ENCODE results near the gene PDP2.
"Not testable (repeated sequence)": the region's sequence is repeated elsewhere in the genome, so short reads cannot be mapped to it uniquely, and the experiment has no call there.

The PDP2 gene

GRCh38 chr16:66921729-66922450, 41.6 kb downstream of the PDP2 start:
- DNase-seq = no peak

DNA sequence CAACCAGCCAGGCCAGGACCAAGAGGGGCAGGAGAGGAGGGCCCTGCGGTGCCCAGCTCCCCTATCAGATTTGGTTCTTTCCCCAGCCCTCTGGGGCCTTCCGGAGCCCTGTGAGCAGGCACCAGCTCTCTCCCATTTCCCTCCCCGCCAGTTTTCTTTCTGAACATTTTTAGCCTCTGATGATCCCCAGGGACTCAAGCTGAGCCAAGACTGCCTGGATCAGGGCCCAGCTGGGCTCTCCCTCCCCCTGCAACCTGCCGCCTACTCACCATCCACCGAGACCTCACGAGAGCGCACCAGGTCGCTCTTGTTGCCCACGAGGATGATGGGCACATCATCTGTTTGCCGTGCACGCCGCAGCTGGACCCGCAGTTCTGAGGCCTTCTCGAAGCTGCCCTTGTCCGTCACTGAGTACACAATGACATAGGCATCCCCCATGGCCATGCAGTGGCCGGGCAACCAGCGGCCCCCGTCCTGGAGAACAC, 43.0 kb downstream of the PDP2 start:
- DNase-seq = no peak

DNA sequence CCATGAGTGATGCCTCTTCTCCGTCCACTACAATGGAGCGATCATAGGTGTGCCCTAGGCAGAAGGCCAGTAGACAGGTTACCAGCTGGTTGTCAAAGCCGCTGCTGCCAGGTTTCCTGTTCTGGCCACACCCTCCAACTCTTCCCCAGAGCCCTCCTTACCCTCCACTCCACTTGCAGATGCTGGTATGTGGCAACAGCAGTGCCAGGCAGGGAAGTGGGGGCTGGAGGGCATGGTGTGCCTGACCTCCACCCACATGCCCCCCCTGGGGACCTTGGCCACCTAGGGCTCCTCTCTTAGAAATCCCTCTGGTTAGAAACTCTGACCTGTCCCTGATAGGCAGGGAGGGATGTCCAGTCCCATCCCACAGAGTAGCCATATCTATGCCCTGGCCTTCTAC, 43.6 kb downstream of the PDP2 start:
- no peak for DNase-seq

GRCh38 chr16:66924527-66925321, 44.4 kb downstream of the PDP2 start:
- DNase-seq = peak; percentile 15

- DNase-seq = no peak
Observed at GRCh38 chr16:66925322-66925840, 45.1 kb downstream of the PDP2 start, which contains the start of gene RRAD. Gene RRAD (minus strand): TSS chr16:66925535. CDS start chr16:66925179, 356 bp downstream.

DNA sequence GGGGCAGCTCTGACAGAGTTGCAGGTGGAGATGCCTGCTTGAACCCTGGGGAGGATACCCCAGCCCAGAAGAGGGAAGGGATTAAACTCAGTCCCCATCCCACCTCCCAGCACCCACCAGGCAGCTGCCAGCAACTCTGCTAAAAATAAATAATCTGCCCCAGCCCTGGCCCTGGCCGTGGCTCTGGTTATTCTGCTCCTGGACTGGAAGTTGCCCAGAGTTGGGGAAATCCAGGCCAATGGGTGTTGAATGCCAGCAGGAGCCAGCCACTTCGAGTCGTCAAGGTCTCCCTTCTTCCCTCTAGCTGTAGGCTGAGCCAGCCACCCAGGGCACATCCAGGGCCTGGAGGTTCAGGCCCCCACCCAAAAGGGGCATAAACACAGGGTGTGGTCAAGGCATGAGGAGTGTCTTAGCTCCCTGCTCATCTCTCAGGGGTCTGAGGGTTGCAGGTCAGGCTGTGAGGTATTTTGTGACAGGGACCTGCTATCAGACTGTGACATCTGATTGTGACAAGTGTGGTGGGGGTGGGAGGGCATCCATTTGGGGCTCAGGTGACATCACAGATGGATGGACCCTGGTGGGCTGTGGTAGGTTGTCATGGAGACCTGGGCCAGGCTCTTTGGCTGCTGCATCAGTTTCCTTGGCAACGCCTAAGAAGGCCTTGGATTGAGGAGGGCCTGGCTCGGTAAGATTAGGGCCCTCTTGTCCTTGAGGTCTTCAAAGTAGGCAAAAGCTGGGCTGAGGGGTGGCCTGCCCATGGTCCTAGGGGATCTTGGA, 46.0 kb downstream of the PDP2 start:
- DNase-seq = no peak

- DNase-seq = no peak
Observed at GRCh38 chr16:66926961-66927436, 46.7 kb downstream of the PDP2 start.

- DNase-seq = no peak
Observed at GRCh38 chr16:66927918-66928649, 47.8 kb downstream of the PDP2 start.

DNA sequence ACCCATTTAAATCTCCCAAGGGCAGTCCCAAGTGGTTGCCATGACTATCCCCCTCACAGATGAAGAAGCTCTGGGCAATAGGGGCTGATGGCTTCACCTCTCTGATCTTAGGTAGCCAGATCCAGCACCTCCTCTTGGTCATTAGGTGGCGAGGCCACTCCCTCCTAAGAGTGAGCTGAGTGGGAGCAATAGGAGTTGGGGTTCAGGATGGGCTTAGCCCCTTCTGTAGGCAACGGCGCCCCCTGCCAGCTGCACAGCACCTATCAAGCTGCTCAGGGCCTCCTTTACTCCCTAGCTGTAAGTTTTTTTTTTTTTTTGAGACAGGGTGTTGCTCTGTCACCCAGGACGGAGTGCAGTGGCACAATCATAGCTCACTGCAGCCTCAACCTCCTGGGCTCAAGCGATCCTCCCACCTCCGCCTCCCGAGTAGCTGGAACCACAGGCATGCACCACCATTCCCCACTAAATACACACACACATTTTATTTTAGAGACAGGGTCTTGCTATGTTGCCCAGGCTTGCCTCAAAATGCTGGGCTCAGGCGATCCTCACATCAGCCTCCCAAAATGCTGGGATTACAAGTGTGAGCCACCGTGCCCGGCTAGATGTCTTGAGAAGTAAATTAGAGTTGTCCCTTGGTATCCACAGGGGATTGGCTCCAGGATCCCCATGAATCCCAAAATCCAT, 48.5 kb downstream of the PDP2 start:
- no peak for DNase-seq

GRCh38 chr16:66930189-66930588, 49.9 kb downstream of the PDP2 start:
- no peak for DNase-seq

GRCh38 chr16:66931665-66932064, 51.4 kb downstream of the PDP2 start:
- no peak for DNase-seq

DNA sequence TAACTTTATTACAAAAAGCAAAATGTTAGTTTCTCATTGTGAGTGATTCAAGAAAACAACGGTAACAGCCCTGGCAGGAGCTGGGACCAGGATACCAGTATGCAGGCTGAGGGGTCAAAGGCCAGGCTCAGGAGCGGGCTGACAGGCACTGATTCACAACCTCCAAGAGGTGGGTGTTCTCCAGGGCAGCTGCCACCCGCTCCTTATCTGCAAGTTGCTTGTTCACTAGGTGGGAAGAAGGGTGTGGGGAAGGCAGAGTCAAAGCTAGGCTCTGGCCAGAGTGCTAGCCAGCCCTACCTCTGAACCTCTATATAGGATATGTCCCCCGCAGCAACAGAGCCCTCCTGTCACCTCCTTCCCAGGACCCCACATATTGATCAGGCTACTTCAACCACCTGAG, 51.8 kb downstream of the PDP2 start:
- DNase-seq = no peak

GRCh38 chr16:66933776-66934137, 53.4 kb downstream of the PDP2 start:
- no peak for DNase-seq

DNA sequence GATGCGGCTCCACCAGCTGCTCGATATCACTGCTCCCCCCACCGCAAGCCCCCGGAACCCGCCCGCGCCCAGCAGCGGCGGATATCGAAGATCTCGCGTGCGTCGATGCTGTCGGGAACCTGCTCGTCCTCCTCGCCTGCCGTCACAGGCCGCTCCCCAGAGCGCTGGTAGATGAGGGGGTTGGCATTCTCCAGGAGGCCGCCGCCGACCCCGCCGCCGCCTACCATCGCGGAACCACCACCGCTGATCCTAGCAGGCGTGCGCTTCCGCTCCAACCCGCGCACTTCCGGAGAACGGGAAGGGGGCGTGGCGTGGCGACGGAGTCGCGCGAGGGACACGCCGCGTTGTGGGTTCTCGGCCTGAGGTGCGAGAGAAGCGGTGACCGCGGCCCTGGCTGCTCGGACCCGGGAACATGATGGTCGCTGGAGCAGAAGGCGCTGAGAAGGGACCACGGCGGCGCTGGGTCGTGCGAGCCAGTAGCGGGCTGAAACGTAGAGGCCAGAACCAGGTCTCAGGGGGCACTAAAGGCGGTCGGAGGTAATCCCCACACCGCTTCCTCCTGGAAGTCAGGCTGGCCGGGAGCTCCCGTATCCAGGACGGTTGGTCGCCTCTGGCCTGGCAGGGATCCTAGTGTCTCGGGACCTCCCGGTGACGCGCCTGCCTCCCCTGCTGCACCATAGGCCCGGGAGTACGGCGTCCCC, 54.0 kb downstream of the PDP2 start, which contains the start of gene CIAO2B:
CIAO2B (minus strand) TSS at position 265 of the 701 bp plus-strand sequence; CDS start at position 227, 38 bp downstream.
- peak; percentile 85 for DNase-seq

GRCh38 chr16:66934839-66935313, 54.6 kb downstream of the PDP2 start:
- not testable (repeated sequence) for DNase-seq

DNA sequence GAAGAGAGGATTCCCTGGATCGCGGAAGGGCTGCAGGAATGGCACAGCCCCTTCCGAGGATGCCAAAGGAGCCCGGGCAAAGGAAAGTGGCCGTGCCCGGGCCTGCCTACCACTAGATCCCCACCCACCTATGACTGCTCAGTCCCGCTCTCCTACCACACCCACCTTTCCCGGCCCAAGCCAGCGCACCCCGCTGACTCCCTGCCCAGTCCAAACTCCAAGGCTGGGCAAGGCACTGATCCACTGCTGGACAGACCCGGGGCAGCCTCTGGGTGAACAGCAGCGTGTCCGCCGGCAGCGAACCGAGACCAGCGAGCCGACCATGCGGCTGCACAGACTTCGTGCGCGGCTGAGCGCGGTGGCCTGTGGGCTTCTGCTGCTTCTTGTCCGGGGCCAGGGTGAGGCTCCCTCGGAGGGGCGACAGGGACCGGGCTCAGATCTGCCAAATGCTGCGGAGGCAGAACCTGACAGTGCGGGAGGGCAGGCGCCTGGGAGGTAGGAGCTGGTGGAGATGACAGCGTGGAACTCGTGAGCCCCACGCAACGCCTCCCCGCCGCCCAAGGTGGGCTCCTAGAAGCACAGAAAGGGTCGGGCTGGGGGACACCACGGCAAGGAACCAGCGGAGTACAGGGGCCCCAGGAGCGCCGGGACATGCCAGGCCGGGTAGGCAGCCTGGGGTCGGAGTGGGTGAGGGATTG, 55.1 kb downstream of the PDP2 start, which contains the start of gene CES2:
CES2 (plus strand) TSS at position 203 of the 698 bp plus-strand sequence; CDS start at position 323, 120 bp downstream.
- DNase-seq = no peak

DNA sequence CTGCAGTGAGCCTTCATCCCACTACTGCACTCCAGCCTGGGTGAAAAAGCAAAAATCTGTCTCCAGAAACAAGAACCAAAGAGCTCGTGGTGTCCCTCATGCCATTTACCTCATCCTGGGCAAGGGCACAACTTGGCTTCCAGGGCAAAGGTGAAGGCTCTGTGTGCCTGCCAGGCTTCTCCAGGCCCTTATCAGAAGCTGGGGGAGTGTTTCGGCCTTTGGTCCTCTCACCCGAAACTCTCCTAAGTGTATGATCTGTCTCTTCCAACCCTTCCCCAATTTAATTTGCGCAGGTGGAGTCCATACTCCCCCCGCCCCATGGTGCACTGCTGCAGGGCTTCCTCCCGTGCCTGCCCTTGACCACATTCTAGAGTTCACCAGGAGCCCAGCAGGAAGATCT, 56.1 kb downstream of the PDP2 start:
- no peak for DNase-seq

GRCh38 chr16:66936889-66937554, 56.7 kb downstream of the PDP2 start:
- no peak for DNase-seq

- DNase-seq = no peak
Observed at GRCh38 chr16:66937725-66938337, 57.5 kb downstream of the PDP2 start.
